Fibroblast of lung (primary cell): ENCODE results near the gene MAPKBP1. TPM values are rescaled to one million over a fixed set of nuclear protein-coding genes. Genes with fewer than 3 reads are reported as not detected.

ENCODE experiments used
- DNase-seq, 2 donors: peaks; one replicate each; pipeline versions ENCODE4 v3.0.0 to v3.0.0-alpha.2; 2010; ENCODE audit warnings: low read depth in 2 of 2
- H2AFZ ChIP-seq: 2 replicates; pipeline ENCODE4 v1.5.1; 2012; ENCODE audit warnings: low read length, control low read depth, inconsistent platforms
- H3K27ac ChIP-seq: 2 replicates; pipeline ENCODE4 v1.5.1; 2011; ENCODE audit warnings: low read length, control low read depth; ENCODE audit not compliant: insufficient read depth
- H3K27me3 ChIP-seq: 2 replicates; pipeline ENCODE4 v1.5.1; 2011; ENCODE audit warnings: mild to moderate bottlenecking, low read length; ENCODE audit not compliant: control insufficient read depth, insufficient read depth
- H3K36me3 ChIP-seq: 2 replicates; pipeline ENCODE4 v1.5.1; 2011; ENCODE audit warnings: low read length; ENCODE audit not compliant: control insufficient read depth, insufficient read depth
- H3K4me1 ChIP-seq: 2 replicates; pipeline ENCODE4 v1.5.1; 2011; ENCODE audit warnings: low read length; ENCODE audit not compliant: control insufficient read depth, insufficient read depth; ENCODE audit errors: extremely low read depth
- H3K4me2 ChIP-seq: 2 replicates; pipeline ENCODE4 v1.5.1; 2011; ENCODE audit warnings: low read length, control low read depth; ENCODE audit not compliant: insufficient read depth; ENCODE audit errors: extremely low read depth
- H3K4me3 ChIP-seq, 4 experiments: fragments of 200-600 bp in 1 of 4; sonication (generic) in 1 of 4; replicated peaks in 1 of 4; 2 replicates each; pipeline ENCODE4 v1.5.1; 2011 to 2016; ENCODE audit warnings: low read length in 4 of 4, low read depth in 3 of 4, mild to moderate bottlenecking in 3 of 4, control low read depth in 2 of 4, inconsistent platforms in 1 of 4, mixed read lengths in 1 of 4; ENCODE audit not compliant: insufficient read depth in 1 of 4; ENCODE audit errors: control extremely low read depth in 1 of 4
- H3K79me2 ChIP-seq: 2 replicates; pipeline ENCODE4 v1.5.1; 2012; ENCODE audit warnings: mild to moderate bottlenecking, low read length, inconsistent platforms; ENCODE audit not compliant: control insufficient read depth, insufficient read depth
- H3K9ac ChIP-seq: 2 replicates; pipeline ENCODE4 v1.5.1; 2011; ENCODE audit warnings: mild to moderate bottlenecking, low read length, control low read depth; ENCODE audit not compliant: insufficient read depth
- H3K9me3 ChIP-seq: 2 replicates; pipeline ENCODE4 v1.5.1; 2012; ENCODE audit warnings: low read depth, low read length; ENCODE audit not compliant: control insufficient read depth, insufficient read depth
- H4K20me1 ChIP-seq: 2 replicates; pipeline ENCODE4 v1.5.1; 2011; ENCODE audit warnings: low read length; ENCODE audit not compliant: control insufficient read depth, insufficient read depth; ENCODE audit errors: extremely low read depth
- CTCF ChIP-seq, 2 donors: IDR thresholded peaks in 1 of 2; conservative IDR thresholded peaks in 1 of 2; 1 replicate in 1 of 2; 2 replicates in 1 of 2; pipeline ENCODE4 v1.5.1; 2011 to 2012; ENCODE audit warnings: low read length in 2 of 2, control low read depth in 1 of 2, inconsistent platforms in 1 of 2, low read depth in 1 of 2, mild to moderate bottlenecking in 1 of 2
- EZH2 ChIP-seq: IDR thresholded peaks from 2 replicates; pipeline ENCODE4 v1.5.1; 2012; ENCODE audit warnings: low read length, control low read depth, mild to moderate bottlenecking; ENCODE audit errors: missing control alignments
- polyA plus RNA-seq, 2 donors: library from polyadenylated mRNA; depleted of rRNA in 1 of 2; stranded (reverse) in 1 of 2; unstranded in 1 of 2; fragments of >200 nt; gene quantifications; 2 replicates each; pipeline ENCODE4 v1.2.1, GENCODE V29; 2011 to 2012; ENCODE audit warnings: missing spikeins in 1 of 2
- total RNA-seq: library from RNA; depleted of rRNA; stranded (reverse); fragments of >200 nt; gene quantifications from 2 replicates; pipeline ENCODE4 v1.2.1, GENCODE V29; 2014

MAPKBP1 gene
- total and polyA plus RNA-seq, 2 donors (not counting 1 experiment from before 2014, with no cell fraction given) = 2.8 to 20.8 TPM

- TF ChIP-seq EZH2 (no peak), CTCF (conservative IDR thresholded peaks at IDR 0.05 in 1 of 2, IDR thresholded peaks at IDR 0.05 in 1 of 2; ENCODE audit: low read depth in 1 of 2, low read length in 2 of 2) (no peak)
- Histone ChIP-seq H2AFZ (no peak overlapping the region), H3K4me3 (no peak overlapping the region), H3K36me3 (no peaks in the 10 kb centered on the region), H3K79me2 (no peaks in the 10 kb centered on the region), H3K9ac (no peak overlapping the region), H3K4me1 (peaks cover 6% of the 10 kb centered on the region), H3K4me2 (no peak overlapping the region), H4K20me1 (no peaks in the 10 kb centered on the region), H3K9me3 (no peaks in the 10 kb centered on the region), H3K27me3 (no peaks in the 10 kb centered on the region), H3K27ac (no peak overlapping the region)
- DNase-seq = no peak
Measured at GRCh38 chr15:41874736-41875135, 100.5 kb downstream of the MAPKBP1 start.

- Histone ChIP-seq H4K20me1 (no peaks in the 10 kb centered on the region), H3K4me1 (peaks cover 1% of the 10 kb centered on the region), H3K36me3 (no peaks in the 10 kb centered on the region), H3K27ac (no peak overlapping the region), H3K79me2 (no peaks in the 10 kb centered on the region), H3K4me3 (no peak overlapping the region), H3K9ac (no peak overlapping the region), H3K27me3 (no peaks in the 10 kb centered on the region), H3K9me3 (no peaks in the 10 kb centered on the region), H3K4me2 (no peak overlapping the region), H2AFZ (no peak overlapping the region)
- TF ChIP-seq EZH2 = no peak
- TF ChIP-seq CTCF (conservative IDR thresholded peaks at IDR 0.05 in 1 of 2, IDR thresholded peaks at IDR 0.05 in 1 of 2; ENCODE audit: low read depth in 1 of 2, low read length in 2 of 2) = no peak
- no peak for DNase-seq
Measured at GRCh38 chr15:41876007-41876406, 101.7 kb downstream of the MAPKBP1 start.

GRCh38 chr15:41876689-41877088 is 102.4 kb downstream of the MAPKBP1 start:
- no peaks in the 10 kb centered on the region for H3K79me2 ChIP-seq
- H3K4me1 ChIP-seq = no peaks in the 10 kb centered on the region
- no peak for TF ChIP-seq CTCF (conservative IDR thresholded peaks at IDR 0.05 in 1 of 2, IDR thresholded peaks at IDR 0.05 in 1 of 2; ENCODE audit: low read depth in 1 of 2, low read length in 2 of 2)
- TF ChIP-seq EZH2 = no peak
- no peak for DNase-seq
- no peak overlapping the region for H2AFZ ChIP-seq
- no peak overlapping the region for H3K4me3 ChIP-seq
- H3K27ac ChIP-seq = no peak overlapping the region
- H3K36me3 ChIP-seq = no peaks in the 10 kb centered on the region
- H3K9ac ChIP-seq = no peak overlapping the region
- H3K27me3 ChIP-seq = peaks cover 3% of the 10 kb centered on the region
- H3K9me3 ChIP-seq = no peaks in the 10 kb centered on the region
- no peak overlapping the region for H3K4me2 ChIP-seq
- no peaks in the 10 kb centered on the region for H4K20me1 ChIP-seq

Other genes starting within 250 kb of the MAPKBP1 start
- 14.4 and 18.0 TPM in 2 replicates for gene RPAP1, start 230.2 kb upstream of the MAPKBP1 start, total RNA-seq
- gene RPAP1, start 230.2 kb upstream of the MAPKBP1 start, polyA plus RNA-seq = 5.9 and 7.9 TPM in 2 replicates
- 9.8 and 14.9 TPM in 2 replicates for gene TYRO3, start 215.3 kb upstream of the MAPKBP1 start, total RNA-seq
- 9.2 and 20.9 TPM in 2 replicates for gene TYRO3, start 215.3 kb upstream of the MAPKBP1 start, polyA plus RNA-seq
- gene MGA, start 114.1 kb upstream of the MAPKBP1 start, total RNA-seq = 31.6 and 33.7 TPM in 2 replicates
- gene MGA, start 114.1 kb upstream of the MAPKBP1 start, polyA plus RNA-seq = 6.1 and 6.5 TPM in 2 replicates
- 3.6 and 4.0 TPM in 2 replicates for gene JMJD7, start 53.6 kb downstream of the MAPKBP1 start, total RNA-seq
- gene JMJD7, start 53.6 kb downstream of the MAPKBP1 start, polyA plus RNA-seq = 2.2 and 4.8 TPM in 2 replicates
- gene PLA2G4B, start 64.4 kb downstream of the MAPKBP1 start, total RNA-seq = 0.99 and 1.3 TPM in 2 replicates
- 1.2 TPM in 2 replicates for gene PLA2G4B, start 64.4 kb downstream of the MAPKBP1 start, polyA plus RNA-seq
- 0.26 and 0.66 TPM in 2 replicates for gene SPTBN5, start 119.6 kb downstream of the MAPKBP1 start, total RNA-seq
- gene SPTBN5, start 119.6 kb downstream of the MAPKBP1 start, polyA plus RNA-seq = 0.21 and 0.43 TPM in 2 replicates
- 9.5 and 22.0 TPM in 2 replicates for gene EHD4, start 198.1 kb downstream of the MAPKBP1 start, total RNA-seq
- 19.3 and 37.0 TPM in 2 replicates for gene EHD4, start 198.1 kb downstream of the MAPKBP1 start, polyA plus RNA-seq
- gene PLA2G4E, start 246.6 kb downstream of the MAPKBP1 start, total RNA-seq = not detected in 2 replicates
- gene PLA2G4E, start 246.6 kb downstream of the MAPKBP1 start, polyA plus RNA-seq = not detected in 2 replicates